Right cardiac atrium (tissue), 5 donors: ENCODE measurements around the gene RALGPS2. TPM values are rescaled to one million over a fixed set of nuclear protein-coding genes. Genes with fewer than 3 reads are reported as not detected.
A peak's percentile ranks its signal among the peaks of the same experiment; 100 is the strongest.

ENCODE experiments used
- ATAC-seq, 2 donors: fragments of 200-7000 bp; cut with Tn5 transposase; one replicate each; pipeline versions ENCODE4 v1.8.0 to v1.9.1; 2020; ENCODE audit warnings: moderate library complexity in 2 of 2, mild to moderate bottlenecking in 1 of 2
- DNase-seq, 3 donors: peaks; one replicate each; pipeline ENCODE4 v3.0.0-alpha.2; 2020
- H3K27ac ChIP-seq: one replicate; pipeline ENCODE4 v1.5.1; 2013; ENCODE audit warnings: mild to moderate bottlenecking, low read length, control low read depth, moderate library complexity
- H3K27me3 ChIP-seq: one replicate; pipeline ENCODE4 v1.6.1; 2013; ENCODE audit not compliant: control insufficient read depth, insufficient read depth
- H3K4me1 ChIP-seq: one replicate; pipeline ENCODE4 v1.6.1; 2013; ENCODE audit warnings: low read length; ENCODE audit not compliant: control insufficient read depth, insufficient read depth
- H3K4me3 ChIP-seq: one replicate; pipeline ENCODE4 v1.5.1; 2013; ENCODE audit warnings: low read length, control low read depth
- H3K9me3 ChIP-seq: one replicate; pipeline ENCODE4 v1.6.1; 2013; ENCODE audit warnings: low read length; ENCODE audit not compliant: control insufficient read depth
- WGBS: extraction: QIAGEN DNeasy Blood & Tissue Kit; methylation state at CpG from one replicate; pipeline ENCODE4 v1.1.7; 2013; 5-methylcytosine and 5-hydroxymethylcytosine counted together
- intact Hi-C, 4 donors: fragments of 100-400 bp; cut with DNase I; formaldehyde crosslinking; loops; one replicate each; pipeline versions ENCODE4 v1.11.0 to v1.14.0; 2022 to 2023
- polyA plus RNA-seq: library from polyadenylated mRNA; stranded (reverse); fragments of 200-250 nt; gene quantifications from one replicate; pipeline ENCODE4 v1.2.3, GENCODE V29; 2013
- total RNA-seq, 4 donors: library from RNA; stranded (reverse); fragmentation: NEBNext Ultra II Directional; extraction: Animal tissue kit (Norgen Biotek cat#: 25700); gene quantifications; one replicate each; pipeline ENCODE4 v1.2.1, GENCODE V29; 2021
- donor health status: healthy with polysubstance abuse.
- donor health status: DM: no; HTN: yes; CAD: no.
- donor health status: DM: no; HTN: no; CAD: no.
- donor health status: DM: no; HTN: yes; CAD: no; lungs with severe emphysema.
- donor health status: DM: yes; HTN: yes; CAD: no.

RALGPS2 gene
- total and polyA plus RNA-seq, 5 donors = 4.6 to 16.8 (median 14.7) TPM

GRCh38 chr1:178933709-178934490, 208.9 kb downstream of the RALGPS2 start:
- H3K27me3 ChIP-seq = no peaks in the 10 kb centered on the region
- ATAC-seq (no peak), DNase-seq (peak in 2 of 3 donors; percentile 49 to 64)
- peak overlapping the region; percentile 91 for H3K27ac ChIP-seq
- peaks cover 26% of the 10 kb centered on the region for H3K4me1 ChIP-seq
- WGBS = 66% methylated on average over 6 of the region's 6 CpGs
- intact Hi-C loops = no loop called here
- H3K4me3 ChIP-seq = no peak overlapping the region
- H3K9me3 ChIP-seq = no peaks in the 10 kb centered on the region

DNA sequence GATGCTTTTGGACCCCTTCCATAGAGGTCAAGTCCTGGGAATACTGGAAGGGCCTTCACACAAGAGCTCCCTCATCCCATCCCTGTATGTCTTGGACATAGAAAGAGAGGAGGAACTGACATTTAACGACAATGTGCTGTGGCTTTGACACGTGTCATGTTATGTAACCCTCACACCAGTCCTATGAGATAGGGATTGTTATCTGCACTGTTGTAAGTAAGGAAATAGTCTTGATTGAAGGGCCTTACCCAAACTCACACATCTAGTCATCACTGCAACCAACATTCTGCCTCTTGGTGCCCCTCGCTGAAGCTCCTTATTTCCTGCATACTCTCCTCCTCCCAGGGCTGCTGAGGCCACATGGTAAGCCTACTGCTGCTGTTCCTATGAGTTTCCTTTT, 209.5 kb downstream of the RALGPS2 start:
- Histone ChIP-seq H3K27ac (no peak overlapping the region), H3K9me3 (no peaks in the 10 kb centered on the region), H3K27me3 (no peaks in the 10 kb centered on the region), H3K4me1 (peaks cover 26% of the 10 kb centered on the region), H3K4me3 (no peak overlapping the region)
- DNase-seq (no peak), ATAC-seq (no peak)
- 52% methylated on average over 3 of the region's 3 CpGs for WGBS
- intact Hi-C loops = no loop called here

DNA sequence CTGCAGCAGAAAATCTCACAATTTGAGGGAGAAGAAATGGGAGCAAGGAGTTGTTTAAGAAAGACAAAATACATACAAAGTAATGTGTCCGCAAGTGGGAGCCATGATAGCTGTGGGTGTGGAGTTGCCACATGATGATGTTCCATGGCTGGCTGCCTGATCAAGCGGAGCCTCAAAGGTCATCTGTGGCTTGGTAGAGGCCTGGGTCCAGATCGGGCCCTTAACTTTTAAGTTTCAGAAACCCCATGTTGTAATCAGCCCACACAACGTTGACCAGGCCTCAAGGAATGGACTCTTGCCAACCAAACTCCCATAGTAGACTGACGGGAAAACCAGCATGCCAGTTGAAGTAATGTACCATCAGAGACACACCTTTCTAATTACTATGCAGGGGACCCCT, 210.6 kb downstream of the RALGPS2 start:
- ATAC-seq = no peak
- Histone ChIP-seq H3K4me1 (peaks cover 29% of the 10 kb centered on the region), H3K27me3 (no peaks in the 10 kb centered on the region), H3K27ac (no peak overlapping the region), H3K4me3 (no peak overlapping the region), H3K9me3 (no peaks in the 10 kb centered on the region)
- intact Hi-C loops = no loop called here
- DNase-seq = peak in 1 of 3 donors; percentile 42
- 66% methylated on average over 5 of the region's 5 CpGs for WGBS

DNA sequence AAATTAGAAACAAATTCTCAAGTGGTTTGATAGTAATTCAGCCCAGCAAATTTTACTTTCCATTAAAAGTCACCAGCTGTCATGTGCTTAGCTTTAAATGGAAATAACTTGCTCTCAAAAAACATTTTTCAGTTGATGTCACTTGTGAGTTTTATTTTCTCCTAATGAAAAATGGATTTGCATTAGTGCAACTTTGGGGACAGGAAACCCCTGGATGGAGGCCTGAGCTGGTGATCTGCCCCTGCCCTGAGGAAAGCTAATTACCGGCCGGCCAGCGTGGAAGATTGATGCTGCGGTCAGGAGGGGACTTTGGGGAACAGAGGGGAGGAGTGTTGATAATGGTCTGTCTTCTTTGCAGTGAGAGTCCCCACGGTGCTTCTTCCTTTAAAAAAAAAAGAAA, 212.7 kb downstream of the RALGPS2 start:
- H3K4me3 ChIP-seq = no peak overlapping the region
- ATAC-seq (no peak), DNase-seq (peak in 1 of 3 donors; percentile 38)
- no peak overlapping the region for H3K27ac ChIP-seq
- WGBS = 39% methylated on average over 5 of the region's 5 CpGs
- H3K9me3 ChIP-seq = no peaks in the 10 kb centered on the region
- no peaks in the 10 kb centered on the region for H3K27me3 ChIP-seq
- intact Hi-C loops = no loop called here
- peaks cover 26% of the 10 kb centered on the region for H3K4me1 ChIP-seq

GRCh38 chr1:178938101-178938958, 213.3 kb downstream of the RALGPS2 start:
- peak in 1 of 2 donors; percentile 24 for ATAC-seq

DNA sequence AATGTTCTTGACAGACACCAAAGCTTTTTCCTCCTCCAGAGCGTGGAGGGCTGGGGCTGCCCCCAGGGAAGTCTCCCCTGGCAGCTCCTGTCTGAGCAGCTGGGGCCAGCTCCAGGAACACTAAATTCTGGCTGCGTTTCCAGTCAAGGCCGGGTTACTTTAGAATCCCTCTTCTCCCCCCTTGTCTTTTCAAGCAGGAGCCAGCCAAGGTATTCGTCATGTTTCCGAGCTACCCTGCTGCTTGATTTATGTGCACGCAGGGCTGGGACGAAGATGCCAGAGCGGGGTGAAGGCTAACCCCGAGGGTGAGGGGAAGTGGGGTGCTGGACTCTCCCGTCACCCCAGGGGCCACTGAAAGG, 213.9 kb downstream of the RALGPS2 start:
- DNase-seq (peak; percentile 84 to 91 (median 90)), ATAC-seq (peak; percentile 88 to 89)
- intact Hi-C loops = no loop called here
- Histone ChIP-seq H3K4me3 (no peak overlapping the region), H3K4me1 (peaks cover 19% of the 10 kb centered on the region), H3K27me3 (no peaks in the 10 kb centered on the region), H3K9me3 (no peaks in the 10 kb centered on the region), H3K27ac (peak overlapping the region; percentile 73)
- 22% methylated on average over 10 of the region's 10 CpGs for WGBS

More at GRCh38 chr1:178938101-178938958, 213.3 kb downstream of the RALGPS2 start:
- WGBS = 63% methylated on average over 11 of the region's 11 CpGs
- H3K4me3 ChIP-seq = no peak overlapping the region
- intact Hi-C loops = no loop called here
- H3K4me1 ChIP-seq = peaks cover 25% of the 10 kb centered on the region
- no peak for DNase-seq
- no peaks in the 10 kb centered on the region for H3K9me3 ChIP-seq
- H3K27ac ChIP-seq = peak overlapping the region; percentile 73
- no peaks in the 10 kb centered on the region for H3K27me3 ChIP-seq

DNA sequence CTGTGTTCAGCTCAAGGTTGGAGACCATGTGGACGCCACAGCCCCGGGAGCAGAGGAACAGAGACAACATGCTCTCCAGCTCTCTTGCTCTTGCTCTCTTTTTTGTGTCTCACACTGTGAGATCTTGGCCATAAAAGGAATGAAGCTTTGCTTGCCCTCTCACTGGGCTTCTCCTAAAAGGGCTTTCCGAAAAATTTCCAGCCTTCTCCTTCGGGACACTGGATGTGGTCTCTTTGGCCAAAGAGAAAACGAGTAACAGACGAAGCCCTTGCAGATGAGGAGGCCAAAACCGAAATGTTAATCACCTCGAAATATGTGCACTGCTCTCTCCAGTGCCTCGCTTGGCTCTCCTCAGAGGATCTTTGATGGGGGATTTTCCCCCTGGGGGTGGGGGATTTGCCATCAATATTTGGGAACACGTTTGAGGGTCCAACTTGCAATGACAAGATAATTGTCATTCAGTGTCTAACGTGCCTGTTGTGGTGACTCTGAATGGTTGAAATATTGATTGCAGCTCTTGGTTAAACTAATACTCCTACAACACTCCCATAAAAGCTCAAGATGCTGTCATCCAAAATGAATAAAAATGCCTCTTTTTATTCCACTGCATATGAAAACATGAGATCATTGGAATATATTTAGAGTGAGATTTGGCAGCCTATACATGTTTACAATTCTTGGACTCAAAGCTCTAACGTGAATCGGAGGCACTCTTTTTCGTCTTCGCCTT, 214.5 kb downstream of the RALGPS2 start:
- intact Hi-C loops = no loop called here

GRCh38 chr1:178940068-178940765, 215.2 kb downstream of the RALGPS2 start:
- Histone ChIP-seq H3K4me1 (peaks cover 9% of the 10 kb centered on the region), H3K27ac (peak overlapping the region; percentile 51), H3K4me3 (no peak overlapping the region), H3K27me3 (no peaks in the 10 kb centered on the region), H3K9me3 (no peaks in the 10 kb centered on the region)
- no peak for DNase-seq
- intact Hi-C loops = no loop called here
- 81% methylated on average over 7 of the region's 7 CpGs for WGBS
- ATAC-seq = no peak

More for the DNA sequence above, 214.5 kb downstream of the RALGPS2 start:
- no peaks in the 10 kb centered on the region for H3K9me3 ChIP-seq
- no peak overlapping the region for H3K4me3 ChIP-seq
- DNase-seq (no peak), ATAC-seq (peak; percentile 43 to 45)
- H3K27me3 ChIP-seq = no peaks in the 10 kb centered on the region
- H3K4me1 ChIP-seq = peaks cover 13% of the 10 kb centered on the region
- 54% methylated on average over 15 of the region's 15 CpGs for WGBS
- peak overlapping the region; percentile 73 for H3K27ac ChIP-seq

GRCh38 chr1:178941261-178941689, 216.2 kb downstream of the RALGPS2 start:
- Histone ChIP-seq H3K4me3 (no peak overlapping the region), H3K27ac (no peak overlapping the region), H3K27me3 (no peaks in the 10 kb centered on the region), H3K9me3 (no peaks in the 10 kb centered on the region), H3K4me1 (peaks cover 9% of the 10 kb centered on the region)
- 85% methylated on average over 11 of the region's 11 CpGs for WGBS
- peak in 1 of 3 donors; percentile 39 for DNase-seq
- intact Hi-C loops = no loop called here
- no peak for ATAC-seq

DNA sequence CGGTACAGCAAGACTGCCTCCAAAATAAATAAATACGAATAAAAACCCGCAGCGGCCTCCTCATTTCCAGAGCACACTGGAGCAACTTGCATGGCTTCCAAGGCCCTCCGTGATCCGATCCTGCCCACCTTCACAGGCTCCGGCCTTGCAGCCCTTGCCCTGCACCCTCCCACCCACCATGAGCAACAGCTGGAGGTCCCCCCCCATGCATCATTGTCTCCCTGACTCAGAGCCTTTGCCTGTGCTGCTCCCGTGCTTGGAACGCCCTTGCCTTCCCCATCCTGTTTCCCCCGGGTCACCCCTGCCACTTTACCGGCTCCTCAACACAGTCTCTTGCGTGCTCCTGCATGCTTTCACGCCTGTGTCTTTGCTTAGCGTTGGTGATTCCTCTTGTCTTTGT, 216.8 kb downstream of the RALGPS2 start:
- ATAC-seq = no peak
- WGBS = 64% methylated on average over 14 of the region's 14 CpGs
- DNase-seq = no peak
- Histone ChIP-seq H3K4me1 (peaks cover 9% of the 10 kb centered on the region), H3K4me3 (no peak overlapping the region), H3K27me3 (no peaks in the 10 kb centered on the region), H3K9me3 (no peaks in the 10 kb centered on the region), H3K27ac (no peak overlapping the region)
- intact Hi-C loops = no loop called here
